Common myeloid progenitor, CD34-positive (primary cell): ENCODE measurements around the gene VPS26A. TPM values are rescaled to one million over a fixed set of nuclear protein-coding genes. Genes with fewer than 3 reads are reported as not detected.

ENCODE experiments used
- CTCF ChIA-PET: fragments of 350-600 bp; sonication (Branson Sonifier 250); formaldehyde crosslinking; loops from one replicate; lab custom pipeline; 2021; ENCODE audit warnings: antibody characterized with exemption; lab: Charles Lee
- POLR2A ChIA-PET: fragments of 350-600 bp; sonication (Branson Sonifier 250); formaldehyde crosslinking; loops from one replicate; lab custom pipeline; 2021; ENCODE audit warnings: antibody characterized with exemption; lab: Charles Lee
- DNase-seq, 3 donors: peaks; one replicate each; pipeline versions ENCODE4 v3.0.0 to v3.0.0-alpha.2; 2013
- H3K27ac ChIP-seq, 2 experiments: 1 replicate in 1 of 2; 2 replicates in 1 of 2; pipeline ENCODE4 v1.7.0; 2013; ENCODE audit warnings: inconsistent platforms in 2 of 2, low read length in 2 of 2, mild to moderate bottlenecking in 2 of 2, low read depth in 1 of 2, moderate library complexity in 1 of 2; ENCODE audit not compliant: severe bottlenecking in 2 of 2, insufficient read depth in 1 of 2, poor library complexity in 1 of 2
- H3K27me3 ChIP-seq, 5 experiments: replicated peaks in 2 of 5; 1 replicate in 3 of 5; 2 replicates in 2 of 5; pipeline versions ENCODE4 v1.6.1 to v1.7.0; 2013; ENCODE audit warnings: low read length in 4 of 5, mild to moderate bottlenecking in 2 of 5, moderate library complexity in 2 of 5, inconsistent platforms in 1 of 5; ENCODE audit not compliant: insufficient read depth in 5 of 5, control insufficient read depth in 4 of 5
- H3K36me3 ChIP-seq, 4 experiments: 1 replicate in 2 of 4; 2 replicates in 2 of 4; pipeline versions ENCODE4 v1.6.1 to v1.7.0; 2013; ENCODE audit warnings: low read length in 3 of 4, control low read depth in 1 of 4, mild to moderate bottlenecking in 1 of 4; ENCODE audit not compliant: control insufficient read depth in 4 of 4, insufficient read depth in 4 of 4
- H3K4me1 ChIP-seq, 4 experiments: 1 replicate in 3 of 4; 2 replicates in 1 of 4; pipeline versions ENCODE4 v1.6.1 to v1.7.1; 2013; ENCODE audit warnings: low read length in 3 of 4, mild to moderate bottlenecking in 3 of 4, control low read depth in 1 of 4, inconsistent platforms in 1 of 4, moderate library complexity in 1 of 4; ENCODE audit not compliant: control insufficient read depth in 4 of 4, insufficient read depth in 4 of 4; ENCODE audit errors: control extremely low read depth in 1 of 4
- H3K4me3 ChIP-seq, 7 experiments: 1 replicate in 4 of 7; 2 replicates in 3 of 7; pipeline versions ENCODE4 v1.5.1 to v1.7.0; 2013; ENCODE audit warnings: mild to moderate bottlenecking in 7 of 7, low read length in 6 of 7, moderate library complexity in 6 of 7, inconsistent platforms in 2 of 7, low read depth in 2 of 7, control low read depth in 1 of 7; ENCODE audit not compliant: insufficient read depth in 4 of 7, control insufficient read depth in 1 of 7; ENCODE audit errors: extremely low read depth in 1 of 7
- H3K9me3 ChIP-seq, 5 experiments: 1 replicate in 4 of 5; 2 replicates in 1 of 5; pipeline versions ENCODE4 v1.6.1 to v1.7.1; 2013; ENCODE audit warnings: low read length in 4 of 5, mild to moderate bottlenecking in 2 of 5, inconsistent platforms in 1 of 5, low read depth in 1 of 5, moderate library complexity in 1 of 5; ENCODE audit not compliant: control insufficient read depth in 4 of 5, insufficient read depth in 2 of 5; ENCODE audit errors: control extremely low read depth in 1 of 5
- WGBS: methylation state at CpG from one replicate; pipeline ENCODE4 v1.1.5; 2013; ENCODE audit not compliant: insufficient coverage; 5-methylcytosine and 5-hydroxymethylcytosine counted together
- polyA plus RNA-seq: library from polyadenylated mRNA; unstranded; fragments of 120-200 nt; gene quantifications from one replicate; pipeline ENCODE4 v1.2.1, GENCODE V29; 2013

Gene VPS26A
- 41.8 TPM for polyA plus RNA-seq

DNA sequence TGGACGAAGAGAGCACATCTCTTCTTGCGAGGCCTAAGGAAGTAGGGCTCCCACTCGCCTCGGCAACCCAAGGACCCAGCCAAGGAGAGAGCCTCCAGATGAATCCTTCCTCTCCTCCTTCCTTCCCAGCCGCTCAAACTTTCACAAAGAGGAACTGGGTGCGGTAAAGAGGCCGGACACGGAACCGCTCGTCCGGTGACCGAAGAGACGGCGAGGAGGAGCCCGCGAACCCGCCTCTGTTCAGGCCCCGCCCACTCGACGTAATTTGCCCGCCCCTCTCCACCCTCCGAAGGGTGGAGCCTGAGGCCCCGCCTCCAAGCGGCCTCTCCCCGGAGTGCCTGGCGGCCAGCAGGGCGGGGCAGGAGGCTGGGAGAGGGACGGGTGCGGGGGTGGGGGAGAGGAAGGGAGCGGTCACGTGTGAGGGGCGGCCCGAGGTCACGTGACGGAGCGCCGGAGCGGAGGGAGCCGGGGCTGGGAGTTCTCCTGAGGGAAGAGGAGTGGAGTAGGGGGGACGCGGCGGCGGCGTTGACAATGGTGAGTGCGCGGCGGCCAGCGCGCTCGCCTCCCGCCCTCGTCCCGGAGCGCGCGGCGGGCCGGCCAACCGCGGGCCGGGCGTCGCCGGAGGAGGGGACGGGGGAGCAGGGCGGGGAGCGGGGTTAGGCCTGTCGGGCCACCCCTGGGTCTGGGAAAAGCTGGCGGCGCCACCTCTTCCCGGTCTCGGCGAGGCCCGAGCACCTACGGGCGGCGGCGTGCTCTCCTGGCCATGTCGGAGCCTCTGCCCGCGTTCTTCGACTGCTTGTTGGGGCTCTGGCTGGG is at the start of gene VPS26A:
Gene VPS26A, plus strand, starts transcription at position 432 of the 816 bp plus-strand sequence. Its CDS starts 100 bp downstream, at position 532.
- Histone ChIP-seq H3K4me3 (peak within 1 kb of the TSS; percentile 71 to 96 (median 89)), H3K27ac (peak within 1 kb of the TSS; percentile 89 to 97), H3K27me3 (no peaks in the 10 kb centered on the region), H3K36me3 (no peaks in the 10 kb centered on the region), H3K9me3 (no peaks in the 10 kb centered on the region), H3K4me1 (peaks cover 9 to 26% (median 21%) of the 10 kb centered on the region in 4 experiments)
- POLR2A ChIA-PET: no interaction called here
- peak; percentile 97 to 99 (median 98) for DNase-seq
- CTCF ChIA-PET: interaction anchor here (0.9 to 1.2 kb wide), 4 partner anchors 15 to 118 kb away, joined by 3 to 4 read pairs (median 3); no protein-coding TSS in a partner anchor
- under 1% methylated on average over 49 of the region's 82 CpGs for WGBS

DNA sequence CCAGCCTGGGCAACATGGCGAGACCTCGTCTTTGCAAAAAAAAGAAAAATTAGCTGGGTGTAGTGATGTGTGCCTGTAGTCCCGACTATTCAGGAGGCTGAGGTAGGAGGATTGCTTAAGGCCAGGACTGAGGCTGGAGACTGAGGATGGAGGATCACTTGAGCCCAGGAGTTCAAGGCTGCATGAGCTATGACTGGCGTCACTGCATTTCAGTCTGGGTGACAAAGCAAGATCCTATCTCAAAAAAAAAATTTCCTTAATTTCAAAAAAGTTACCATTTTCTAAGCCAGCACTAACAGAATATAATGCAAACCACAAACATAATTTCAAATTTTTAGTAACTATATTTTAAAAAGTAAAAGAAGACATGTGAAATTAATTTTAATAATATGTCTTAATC is 49.4 kb upstream of the VPS26A start:
- ChIA-PET POLR2A (no interaction called here), CTCF (no interaction called here)
- no peaks in the 10 kb centered on the region for H3K36me3 ChIP-seq
- DNase-seq: no peak
- H3K9me3 ChIP-seq: no peaks in the 10 kb centered on the region
- H3K27me3 ChIP-seq: no peaks in the 10 kb centered on the region
- H3K4me3 ChIP-seq: no peak overlapping the region
- H3K4me1 ChIP-seq: peaks cover 0 to 10% (median 6%) of the 10 kb centered on the region in 4 experiments
- no peak overlapping the region for H3K27ac ChIP-seq
- 100% methylated on average over 1 of the region's 4 CpGs for WGBS

DNA sequence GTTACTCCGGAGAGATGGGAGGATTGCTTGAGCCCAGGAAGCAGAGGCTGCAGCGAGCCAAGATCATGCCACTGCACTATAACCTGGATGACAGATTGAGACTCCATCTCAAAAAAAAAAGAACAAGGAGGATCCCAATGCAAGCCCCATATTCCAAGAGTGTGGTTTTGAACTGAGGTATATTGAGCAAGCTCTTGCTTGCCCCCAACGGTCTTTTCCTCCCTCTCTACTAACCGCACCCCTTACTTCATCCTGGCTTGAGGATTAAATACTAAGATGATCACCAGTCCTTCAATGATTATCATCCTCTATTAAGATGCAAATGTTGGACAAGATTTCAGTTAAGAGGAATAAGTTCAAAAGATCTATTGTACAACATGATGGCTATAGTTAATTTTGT is 48.5 kb upstream of the VPS26A start:
- H3K27ac ChIP-seq: no peak overlapping the region
- no peaks in the 10 kb centered on the region for H3K27me3 ChIP-seq
- peaks cover 0 to 10% (median 6%) of the 10 kb centered on the region in 4 experiments for H3K4me1 ChIP-seq
- POLR2A ChIA-PET: interaction anchor here (0.7 to 0.9 kb wide), 2 partner anchors 14 to 18 kb away, joined by 3 read pairs; no protein-coding TSS in a partner anchor
- no peaks in the 10 kb centered on the region for H3K9me3 ChIP-seq
- CTCF ChIA-PET: interaction anchor here (0.9 kb wide), 1 partner anchor 12 kb away, joined by 3 read pairs; the partner anchor contains the start of gene SRGN
- 83% methylated on average over 1 of the region's 4 CpGs for WGBS
- DNase-seq: no peak
- no peaks in the 10 kb centered on the region for H3K36me3 ChIP-seq
- H3K4me3 ChIP-seq: no peak overlapping the region

DNA sequence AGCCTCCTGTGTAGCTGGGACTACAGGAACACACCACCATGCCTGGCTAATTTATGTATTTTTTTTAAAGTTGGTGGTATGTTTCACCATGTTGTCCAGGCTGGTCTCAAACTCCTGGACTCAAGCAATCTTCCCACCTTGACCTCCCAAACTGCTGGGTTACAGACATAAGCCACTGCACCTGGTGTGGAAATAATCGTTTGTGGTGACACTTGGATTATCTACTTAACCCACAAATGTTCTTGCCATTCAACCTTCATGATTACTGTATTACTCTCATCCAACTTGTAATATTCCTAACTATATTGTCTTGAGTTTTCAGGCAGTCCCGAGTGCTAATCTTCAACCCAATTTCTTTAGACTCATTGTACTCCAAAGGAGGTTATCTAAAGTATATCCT is 45.7 kb upstream of the VPS26A start:
- CTCF ChIA-PET: no interaction called here
- no peaks in the 10 kb centered on the region for H3K9me3 ChIP-seq
- no peaks in the 10 kb centered on the region for H3K36me3 ChIP-seq
- peaks cover 0 to 5% (median under 1%) of the 10 kb centered on the region in 4 experiments for H3K4me1 ChIP-seq
- WGBS: 89% methylated on average over 1 of the region's 2 CpGs
- no peaks in the 10 kb centered on the region for H3K27me3 ChIP-seq
- no peak for DNase-seq
- H3K27ac ChIP-seq: no peak overlapping the region
- H3K4me3 ChIP-seq: no peak overlapping the region
- POLR2A ChIA-PET: interaction anchor here (0.6 kb wide), 2 partner anchors 154 to 1156 kb away, joined by 3 read pairs; no protein-coding TSS in a partner anchor

DNA sequence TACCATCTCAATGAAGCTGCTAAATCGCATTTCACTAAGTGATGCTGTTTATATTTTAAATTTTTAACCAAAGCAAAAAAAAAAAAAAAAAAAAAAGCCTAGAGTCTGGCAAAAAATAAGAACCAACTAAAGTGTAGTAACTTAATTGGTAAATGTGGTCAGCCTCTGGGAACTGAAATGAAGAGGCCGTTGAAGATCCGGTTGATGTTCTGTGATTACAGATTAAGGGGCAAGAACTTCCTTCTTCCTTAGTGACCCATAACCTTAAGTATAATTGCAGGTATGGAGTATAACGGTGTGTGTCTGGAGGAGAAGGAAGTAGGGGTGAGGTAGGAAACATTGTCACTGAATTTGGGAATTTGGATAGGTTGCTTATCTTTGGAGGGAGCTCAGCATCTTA is 43.8 kb upstream of the VPS26A start:
- H3K27me3 ChIP-seq: no peaks in the 10 kb centered on the region
- peaks cover 0 to under 1% (median 0%) of the 10 kb centered on the region in 4 experiments for H3K4me1 ChIP-seq
- H3K27ac ChIP-seq: no peak overlapping the region
- H3K36me3 ChIP-seq: no peaks in the 10 kb centered on the region
- POLR2A ChIA-PET: no interaction called here
- H3K9me3 ChIP-seq: no peaks in the 10 kb centered on the region
- WGBS: 81% methylated on average over 3 of the region's 4 CpGs
- DNase-seq: peak in 2 of 3 donors; percentile 35 to 44
- no peak overlapping the region for H3K4me3 ChIP-seq
- CTCF ChIA-PET: no interaction called here

DNA sequence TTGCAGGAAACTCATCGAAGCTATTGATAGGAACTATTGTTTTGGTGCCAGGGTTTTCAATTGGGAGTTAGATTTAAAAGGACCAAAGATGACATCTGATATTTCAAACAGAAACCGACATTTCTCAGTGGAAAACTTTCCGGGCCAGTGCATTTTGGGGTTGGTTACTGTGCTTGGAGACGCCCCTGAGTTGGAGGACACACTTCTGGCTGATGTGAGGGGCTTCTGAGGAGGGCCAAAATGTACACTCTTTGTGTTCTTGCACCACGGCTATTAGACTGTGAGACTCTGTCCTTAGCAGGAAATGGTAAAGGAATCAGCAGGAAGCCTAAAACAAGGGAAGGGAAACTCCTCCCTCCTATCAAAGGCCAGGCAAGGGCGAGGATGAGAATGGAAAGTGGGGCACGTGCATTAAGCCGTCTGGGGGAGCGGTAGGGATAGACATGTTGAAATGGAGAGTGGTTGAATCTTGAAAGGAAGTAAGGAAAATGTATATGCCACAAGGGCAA is 37.9 kb upstream of the VPS26A start:
- Histone ChIP-seq H3K36me3 (no peaks in the 10 kb centered on the region), H3K9me3 (no peaks in the 10 kb centered on the region), H3K4me1 (peaks cover 10 to 50% (median 36%) of the 10 kb centered on the region in 4 experiments), H3K27me3 (no peaks in the 10 kb centered on the region), H3K4me3 (peak overlapping the region in 3 of 7 experiments; percentile 5 to 61 (median 34)), H3K27ac (no peak overlapping the region)
- ChIA-PET POLR2A (no interaction called here), CTCF (interaction anchor here (1.1 kb wide), 2 partner anchors 21 to 80 kb away, joined by 3 read pairs; no protein-coding TSS in a partner anchor)
- 65% methylated on average over 3 of the region's 9 CpGs for WGBS
- no peak for DNase-seq
